Stimulated activated CD4-positive, alpha-beta T cell treated with anti-CD3 and anti-CD28 coated beads, Interleukin-1b, Interleukin-23, amount 100 ng/mL, for 4 hours (primary cell): ENCODE results near the gene MRPL37.

Experiments
- DNase-seq, 2 donors: peaks; one replicate each; pipeline ENCODE4 v3.0.0-alpha.2; 2020; ENCODE audit warnings: low read depth in 2 of 2

Gene MRPL37

DNA sequence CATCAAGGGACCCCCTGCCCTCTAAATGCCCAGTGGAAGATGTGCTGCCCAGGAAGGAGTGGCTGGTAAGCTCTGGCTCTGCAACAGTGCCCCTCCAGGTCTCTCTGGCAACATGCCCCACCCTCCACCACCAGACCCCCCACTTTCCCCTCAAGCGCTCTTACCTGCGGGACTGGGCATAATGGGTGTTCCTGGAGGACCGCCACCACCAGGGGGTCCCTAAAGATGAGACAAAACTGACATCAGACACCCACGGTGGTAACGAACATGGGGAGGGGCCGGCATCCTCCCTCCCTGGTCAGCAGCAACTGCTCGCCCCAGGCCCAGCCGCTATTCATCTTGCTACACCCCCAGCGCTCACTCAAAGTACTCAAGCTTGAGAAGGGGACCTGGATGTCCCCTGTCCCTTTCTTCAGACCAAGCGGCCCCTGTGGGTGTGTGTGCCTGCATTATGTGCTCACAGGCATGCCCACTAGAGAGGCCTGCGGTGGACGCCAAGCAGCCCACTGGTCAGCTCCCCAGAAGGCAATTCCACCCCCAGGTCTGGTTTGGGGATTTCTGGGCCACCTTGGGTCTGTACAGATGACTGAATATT lies 40.9 kb downstream of the MRPL37 start:
- no peak for DNase-seq

DNA sequence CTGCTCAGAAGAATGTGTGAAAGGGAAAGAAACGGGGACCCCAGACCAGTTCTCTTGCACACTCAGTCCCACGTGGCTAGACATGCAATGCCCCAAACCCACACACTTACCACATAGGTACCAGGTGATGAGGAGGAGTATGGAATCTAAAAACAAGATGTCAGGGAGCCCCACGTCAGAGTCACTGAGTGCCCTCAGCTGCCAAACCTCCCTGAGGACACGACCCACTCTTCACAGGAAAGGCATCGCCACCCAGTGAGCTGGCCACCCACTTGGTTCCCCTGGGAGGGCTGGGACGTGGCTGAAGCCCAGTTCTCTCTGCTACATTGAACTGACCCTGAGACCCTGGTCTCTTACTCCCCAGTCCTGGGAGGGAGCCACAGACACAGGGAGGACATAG lies 41.4 kb downstream of the MRPL37 start:
- DNase-seq: no peak

DNA sequence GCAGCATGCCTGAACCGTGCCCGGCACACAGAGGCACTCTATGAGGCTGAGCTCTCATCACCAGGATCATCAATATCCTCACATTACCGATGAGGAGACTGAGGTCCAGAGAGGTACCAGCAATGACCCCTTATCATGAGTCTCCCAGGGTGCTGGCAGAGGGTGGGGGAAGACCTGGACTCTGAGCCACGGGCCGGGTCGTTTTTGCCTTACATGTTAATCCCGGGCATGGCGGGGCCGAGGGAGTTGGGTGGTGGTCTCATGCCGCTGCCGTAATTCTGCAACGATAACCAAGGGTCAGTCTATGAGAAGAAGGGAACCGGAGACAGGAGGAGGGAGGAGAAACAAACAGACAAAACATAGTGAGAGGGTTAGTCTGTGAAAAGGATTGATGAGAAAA lies 43.1 kb downstream of the MRPL37 start:
- DNase-seq: no peak

- no peak for DNase-seq
These were observed 44.7 kb downstream of the MRPL37 start for GRCh38 chr1:54244655-54245054.

- no peak for DNase-seq
These were observed 45.5 kb downstream of the MRPL37 start for GRCh38 chr1:54245501-54245900.

GRCh38 chr1:54246116-54246721 lies 46.3 kb downstream of the MRPL37 start:
- no peak for DNase-seq

- no peak for DNase-seq
These were observed 48.0 kb downstream of the MRPL37 start for GRCh38 chr1:54247863-54248515.

GRCh38 chr1:54248966-54249365 lies 49.0 kb downstream of the MRPL37 start:
- DNase-seq: no peak

DNA sequence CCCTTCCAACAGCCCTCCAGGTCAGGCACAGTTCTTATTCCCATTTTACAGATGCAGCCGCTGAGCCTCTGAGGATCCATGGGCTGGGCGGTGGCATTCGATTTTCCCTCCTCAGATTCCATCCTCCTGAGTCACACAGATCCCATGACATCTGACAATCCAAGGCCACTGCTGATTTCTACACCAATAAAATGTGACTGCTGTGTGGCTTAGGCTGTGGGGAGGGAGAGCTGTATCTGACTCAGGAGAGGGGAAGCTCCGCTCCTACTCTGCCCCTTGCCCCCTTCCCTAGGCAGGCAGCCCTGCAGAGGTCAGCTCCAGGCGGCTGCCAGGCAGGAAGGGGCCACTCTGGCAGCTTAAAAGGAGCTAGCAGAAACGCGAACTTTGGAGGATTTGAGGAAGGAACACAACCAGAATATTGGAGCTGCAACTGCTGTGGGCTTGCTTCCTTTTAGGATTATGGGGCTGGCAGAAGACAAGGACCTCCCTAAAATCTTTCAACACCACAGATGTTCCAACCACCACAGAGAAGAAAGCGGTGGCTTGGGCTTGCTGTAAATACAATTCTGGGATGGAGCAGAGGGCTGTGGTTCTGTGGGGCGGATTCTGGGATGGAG lies 50.0 kb downstream of the MRPL37 start:
- no peak for DNase-seq

- DNase-seq: no peak
These were observed 50.7 kb downstream of the MRPL37 start for GRCh38 chr1:54250670-54251069.

DNA sequence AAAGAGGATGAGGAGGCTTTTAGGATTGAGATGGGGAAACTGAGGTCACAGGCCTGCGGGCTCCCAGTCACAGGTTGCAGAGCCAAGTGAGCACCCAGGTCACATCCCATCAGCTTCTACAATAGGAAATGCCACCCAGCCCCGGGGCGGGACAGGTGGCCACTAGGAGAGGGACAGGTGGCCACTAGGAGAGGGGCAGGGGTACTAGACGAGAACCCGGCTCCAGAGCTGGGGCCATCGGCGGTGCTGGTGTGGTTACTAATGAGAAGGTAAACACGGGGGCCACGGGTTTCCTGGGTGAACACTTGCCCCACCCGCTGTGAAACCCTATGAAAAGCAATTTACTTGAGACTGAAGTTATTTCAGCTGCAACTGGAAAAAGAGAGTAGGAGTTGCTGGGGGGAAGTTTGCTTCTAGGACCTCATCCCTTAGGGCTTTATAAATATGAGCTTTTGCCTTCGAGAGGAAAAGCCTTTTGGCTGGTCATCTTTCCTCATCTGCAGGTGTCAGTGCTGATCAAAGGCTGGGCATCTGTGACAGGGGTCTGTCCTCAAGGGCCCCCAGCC lies 52.5 kb downstream of the MRPL37 start:
- no peak for DNase-seq

DNA sequence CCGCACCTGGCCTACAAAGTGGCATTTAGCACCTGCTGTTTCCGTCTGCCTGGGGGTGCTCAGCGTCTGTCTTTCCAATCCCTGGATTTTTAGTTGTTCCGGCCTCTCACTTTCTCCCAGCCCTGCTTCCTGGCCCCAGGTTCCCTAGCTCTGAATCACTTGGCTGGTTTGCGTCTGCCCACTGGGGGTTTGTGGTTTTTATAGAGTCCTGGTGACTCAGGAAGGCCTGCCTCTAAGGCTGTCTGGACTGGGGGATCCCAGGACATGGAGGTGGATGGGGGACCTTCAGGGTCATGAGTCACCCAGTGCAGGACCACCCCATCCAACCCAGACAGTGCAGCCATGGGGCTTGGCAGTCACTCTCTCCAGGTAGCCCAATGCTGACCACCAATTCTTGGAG lies 53.5 kb downstream of the MRPL37 start:
- no peak for DNase-seq

DNA sequence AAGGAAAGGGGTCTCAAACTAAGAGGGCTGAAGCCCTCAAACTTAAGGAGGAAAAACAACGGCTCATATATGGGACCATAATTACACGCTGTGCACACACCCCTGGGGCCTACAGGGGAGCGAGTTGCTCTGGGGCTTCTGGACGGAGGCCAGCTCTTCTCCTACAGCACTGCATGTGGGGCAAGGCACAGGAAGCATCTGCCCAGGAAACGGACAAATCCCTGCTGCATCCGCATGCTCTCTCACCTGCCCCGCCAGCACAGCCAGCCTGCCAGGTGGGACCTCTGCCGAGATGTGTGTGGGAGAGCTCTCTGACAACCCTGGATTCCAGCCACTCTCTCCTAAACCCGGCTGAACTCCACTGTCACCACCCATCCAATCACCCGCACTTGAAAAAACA lies 54.1 kb downstream of the MRPL37 start:
- no peak for DNase-seq

DNA sequence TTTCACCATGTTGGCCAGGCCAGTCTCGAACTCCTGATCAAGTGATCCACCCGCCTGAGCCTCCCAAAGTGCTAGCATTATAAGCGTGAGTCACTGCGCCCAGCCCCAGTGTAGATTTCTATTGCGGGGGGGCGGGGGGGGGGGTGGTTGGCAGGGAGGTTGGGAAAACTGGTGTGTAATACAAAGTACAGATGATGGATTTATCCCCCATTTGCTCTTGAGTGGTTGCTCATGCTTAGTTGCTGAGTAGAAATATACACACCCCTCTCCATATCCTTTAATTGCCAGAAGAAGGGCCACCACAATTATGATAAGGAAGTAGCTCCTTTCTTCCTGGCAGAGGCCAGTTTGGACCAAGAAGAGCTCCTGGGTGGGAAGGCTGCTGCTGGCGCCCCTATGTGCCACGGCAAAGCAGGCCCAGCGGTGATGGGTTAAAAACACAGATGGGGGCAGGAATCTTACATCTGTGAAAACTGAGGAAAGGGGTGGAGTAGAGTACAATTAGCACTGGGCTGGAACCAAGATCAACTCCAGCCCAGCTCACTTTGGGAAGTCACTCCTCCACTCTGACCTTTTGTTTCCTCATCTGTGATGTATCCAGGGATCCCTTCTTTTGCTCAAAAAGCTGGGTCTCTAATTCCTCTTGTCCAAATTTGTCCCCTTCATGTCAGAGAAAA lies 55.2 kb downstream of the MRPL37 start:
- no peak for DNase-seq

DNA sequence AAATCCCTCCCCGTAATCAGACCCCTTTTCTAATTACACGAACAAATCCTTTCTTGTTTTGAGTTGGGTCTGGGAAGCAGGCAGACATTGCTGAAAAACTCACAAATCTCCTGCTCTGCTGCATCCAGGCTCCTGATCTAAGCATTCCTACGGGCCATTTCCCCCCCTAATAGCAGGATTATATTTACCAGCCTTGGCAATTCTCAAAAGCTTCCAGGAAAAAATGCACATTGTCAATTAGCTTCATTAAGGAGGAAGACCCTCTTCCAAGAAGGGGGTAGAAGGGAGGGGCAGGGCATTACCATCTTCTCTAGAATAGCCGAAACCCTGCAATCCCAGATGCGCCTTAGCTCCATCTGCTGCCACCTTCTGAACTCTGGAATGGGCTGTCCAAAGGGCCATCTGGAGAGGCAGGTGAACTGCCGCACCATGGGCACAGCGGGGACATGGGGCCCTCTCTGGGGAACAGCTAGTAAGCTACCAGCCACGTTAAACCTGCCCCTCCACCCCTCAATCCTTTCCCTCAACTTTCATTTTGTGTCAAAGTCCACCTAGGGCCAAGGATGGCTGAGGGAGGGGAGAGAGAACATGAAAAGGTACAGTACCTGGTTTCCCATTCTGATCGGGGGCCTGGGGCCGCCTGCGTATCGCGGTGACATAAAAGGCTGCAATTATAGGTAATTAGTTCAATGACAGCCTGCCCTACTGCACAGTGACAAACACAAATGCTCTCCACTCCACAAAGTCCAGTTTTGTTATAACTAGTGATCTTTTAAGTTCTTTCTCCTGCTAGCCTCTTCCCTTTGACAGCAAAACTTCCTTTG lies 56.8 kb downstream of the MRPL37 start:
- DNase-seq: no peak

DNA sequence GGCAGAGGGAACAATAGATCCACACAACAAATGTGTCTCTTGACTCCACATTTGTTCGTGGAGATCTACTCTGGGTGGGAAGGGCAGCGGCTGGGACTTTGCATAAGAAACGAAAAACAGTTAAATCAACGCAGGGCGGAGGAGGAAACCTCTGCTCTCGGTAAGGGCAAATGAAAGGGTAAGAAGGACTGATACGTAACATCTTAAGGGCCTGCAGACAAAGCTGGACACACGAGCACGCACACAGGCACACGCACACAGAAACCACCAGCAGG lies 57.3 kb downstream of the MRPL37 start:
- DNase-seq: no peak

- DNase-seq: no peak
These were observed 57.9 kb downstream of the MRPL37 start for GRCh38 chr1:54257876-54258275.

GRCh38 chr1:54259546-54260140 lies 59.7 kb downstream of the MRPL37 start:
- DNase-seq: no peak

GRCh38 chr1:54260810-54261209 lies 60.8 kb downstream of the MRPL37 start:
- no peak for DNase-seq

GRCh38 chr1:54262244-54262643 lies 62.3 kb downstream of the MRPL37 start:
- no peak for DNase-seq

DNA sequence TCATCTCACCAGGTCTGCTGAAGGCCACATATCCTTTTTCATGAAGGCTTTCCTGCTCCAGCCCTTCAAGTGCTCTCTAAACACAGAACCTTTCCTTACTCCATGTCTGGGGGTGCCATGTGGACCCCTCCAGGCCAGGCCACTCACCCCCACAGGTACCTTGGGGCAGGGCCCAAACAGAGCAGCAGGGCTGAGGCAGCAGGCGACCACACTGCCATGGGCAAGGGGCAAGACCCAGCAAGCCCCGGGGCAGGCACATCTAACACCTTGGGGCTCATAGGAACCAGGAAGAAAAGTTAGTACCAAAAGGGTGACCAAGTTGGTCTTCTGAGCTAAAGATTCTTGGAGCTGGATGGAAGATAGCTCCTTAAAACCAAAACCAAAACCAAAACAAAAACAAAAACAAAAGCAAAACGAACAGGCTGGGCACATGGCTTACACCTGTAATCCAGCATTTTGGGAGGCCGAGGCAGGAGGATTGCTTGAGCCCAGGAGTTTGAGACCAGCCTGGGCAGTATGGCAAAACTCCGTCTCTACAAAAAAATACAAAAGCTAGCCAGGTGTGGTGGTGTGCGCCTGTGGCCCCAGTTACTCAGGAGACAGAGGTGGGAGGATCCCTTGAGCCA lies 63.7 kb downstream of the MRPL37 start:
- no peak for DNase-seq
